Immature natural killer cell (primary cell): ENCODE data around the gene FILIP1L. TPM values are rescaled to one million over a fixed set of nuclear protein-coding genes. Genes with fewer than 3 reads are reported as not detected.

Source experiments
- DNase-seq, 3 donors: peaks; one replicate each; pipeline ENCODE4 v3.0.0; 2022; ENCODE audit warnings: mixed read lengths in 1 of 3
- H3K27ac Mint-ChIP-seq, 6 donors: one replicate each; pipeline ENCODE4 v1.8.0; 2020; ENCODE audit warnings: mixed read lengths in 6 of 6, mild to moderate bottlenecking in 5 of 6, inconsistent platforms in 4 of 6, moderate library complexity in 3 of 6
- H3K27me3 Mint-ChIP-seq, 3 donors: one replicate each; pipeline ENCODE4 v1.8.0; 2020 to 2021; ENCODE audit warnings: low read depth in 3 of 3, mild to moderate bottlenecking in 3 of 3, mixed read lengths in 3 of 3, moderate library complexity in 3 of 3, inconsistent platforms in 1 of 3
- H3K36me3 Mint-ChIP-seq, 3 donors: one replicate each; pipeline ENCODE4 v1.8.0; 2020; ENCODE audit warnings: mixed read lengths in 3 of 3, inconsistent platforms in 2 of 3, mild to moderate bottlenecking in 2 of 3
- H3K4me1 Mint-ChIP-seq, 2 donors: one replicate each; pipeline ENCODE4 v1.8.0; 2020; ENCODE audit warnings: inconsistent platforms in 2 of 2, mild to moderate bottlenecking in 2 of 2, mixed read lengths in 2 of 2, moderate library complexity in 1 of 2
- H3K4me3 Mint-ChIP-seq, 5 donors: one replicate each; pipeline ENCODE4 v1.8.0; 2020; ENCODE audit warnings: mild to moderate bottlenecking in 5 of 5, mixed read lengths in 5 of 5, inconsistent platforms in 3 of 5, moderate library complexity in 3 of 5
- H3K9me3 Mint-ChIP-seq, 6 donors: one replicate each; pipeline ENCODE4 v1.8.0; 2020; ENCODE audit warnings: mild to moderate bottlenecking in 6 of 6, mixed read lengths in 6 of 6, inconsistent platforms in 4 of 6, moderate library complexity in 3 of 6
- polyA plus RNA-seq, 3 donors: library from polyadenylated mRNA; unstranded; fragments of 300-500 nt; fragmentation: Illumina TruSeq; gene quantifications; one replicate each; pipeline ENCODE4 v1.2.3, GENCODE V29; 2021

FILIP1L gene
- polyA plus RNA-seq, 3 donors from 2014 or later: 0.09 TPM; not detected in 2

DNA sequence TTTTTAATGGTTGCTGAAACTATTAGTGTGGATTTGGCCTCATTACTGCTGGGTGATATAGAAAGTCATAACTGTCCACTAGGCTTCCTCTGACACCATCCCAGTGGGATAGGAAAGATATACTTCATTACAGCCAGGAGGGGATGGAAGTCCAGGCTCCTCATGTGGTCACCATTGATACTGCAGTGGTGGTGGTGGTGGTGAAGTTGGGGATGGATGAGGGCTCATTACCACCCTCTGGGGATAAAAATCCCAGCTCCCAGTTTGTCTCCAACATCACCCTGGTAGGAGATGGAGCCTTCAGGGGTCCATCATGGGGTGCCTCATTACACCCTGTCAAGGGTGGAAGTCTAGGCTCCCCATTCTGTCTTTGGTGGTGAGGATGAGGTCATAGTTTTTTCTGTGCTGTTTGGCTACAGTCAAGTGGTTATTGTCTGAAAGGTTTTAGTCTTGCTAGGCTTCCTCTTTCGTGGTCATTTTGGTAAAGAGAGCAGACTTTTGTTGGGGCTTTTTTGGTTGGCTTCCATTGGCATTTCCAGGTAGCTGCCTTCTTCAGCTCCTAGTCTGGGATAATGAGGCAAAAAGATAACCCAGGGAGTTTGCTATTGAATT lies 30.1 kb upstream of the FILIP1L start:
- DNase-seq: no peak
- peaks cover 0 to 2% of the 10 kb centered on the region in 2 donors for H3K4me1 Mint-ChIP-seq

DNA sequence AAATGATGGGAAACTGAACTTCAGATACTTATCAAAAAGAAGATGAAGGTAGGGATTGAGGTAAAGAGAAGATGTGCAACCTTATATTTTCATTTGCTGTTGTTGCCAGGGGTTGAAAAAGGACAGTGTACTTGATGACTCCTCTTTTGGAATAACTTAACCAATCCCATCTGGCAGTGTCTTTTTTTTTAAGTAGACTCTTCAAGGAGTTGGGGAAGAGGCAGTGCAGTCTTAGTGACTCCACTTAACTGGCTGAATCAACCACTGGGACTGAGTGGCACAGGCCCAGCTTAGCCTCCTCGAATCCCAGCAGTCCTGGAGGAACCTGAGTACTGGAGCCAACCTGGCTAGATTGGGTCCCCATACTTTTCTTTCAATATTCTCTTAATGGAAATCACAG lies 27.3 kb upstream of the FILIP1L start:
- Mint-ChIP-seq H3K9me3 (peaks cover 0 to 17% (median 3%) of the 10 kb centered on the region in 6 donors), H3K4me3 (no peak overlapping the region), H3K4me1 (peaks cover 0 to 2% of the 10 kb centered on the region in 2 donors), H3K27ac (no peak overlapping the region), H3K36me3 (peaks cover 0 to 21% (median 7%) of the 10 kb centered on the region in 3 donors), H3K27me3 (no peaks in the 10 kb centered on the region)
- DNase-seq: no peak

More for the DNA sequence above, 30.1 kb upstream of the FILIP1L start:
- H3K27ac Mint-ChIP-seq: no peak overlapping the region
- no peak overlapping the region for H3K4me3 Mint-ChIP-seq
- peaks cover 0 to 17% (median 3%) of the 10 kb centered on the region in 6 donors for H3K9me3 Mint-ChIP-seq
- no peaks in the 10 kb centered on the region for H3K27me3 Mint-ChIP-seq
- peaks cover 0 to 18% (median 11%) of the 10 kb centered on the region in 3 donors for H3K36me3 Mint-ChIP-seq

DNA sequence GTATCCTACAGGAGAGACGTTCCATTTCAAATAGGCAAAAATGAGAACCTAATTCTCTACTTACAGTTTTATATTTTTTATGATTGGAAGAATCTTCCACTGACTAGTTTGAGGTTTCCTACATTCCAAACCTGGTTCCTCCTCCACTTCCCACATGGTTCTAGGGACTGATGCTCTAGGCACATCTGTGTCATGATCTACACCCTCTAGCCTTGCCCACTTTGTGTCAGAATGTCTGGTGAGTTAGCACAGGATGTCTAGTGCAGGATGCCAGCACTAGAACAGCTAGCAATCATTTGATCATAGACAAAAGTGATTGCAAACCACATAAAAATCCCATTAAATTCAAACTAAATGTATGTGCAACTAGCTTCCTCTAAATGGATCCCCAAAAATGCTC lies 26.7 kb upstream of the FILIP1L start:
- no peak for DNase-seq
- peaks cover 0 to 21% (median 7%) of the 10 kb centered on the region in 3 donors for H3K36me3 Mint-ChIP-seq
- no peaks in the 10 kb centered on the region for H3K27me3 Mint-ChIP-seq
- no peak overlapping the region for H3K27ac Mint-ChIP-seq
- no peak overlapping the region for H3K4me3 Mint-ChIP-seq
- H3K4me1 Mint-ChIP-seq: peaks cover 0 to 2% of the 10 kb centered on the region in 2 donors
- H3K9me3 Mint-ChIP-seq: peaks cover 0 to 17% (median 3%) of the 10 kb centered on the region in 6 donors

DNA sequence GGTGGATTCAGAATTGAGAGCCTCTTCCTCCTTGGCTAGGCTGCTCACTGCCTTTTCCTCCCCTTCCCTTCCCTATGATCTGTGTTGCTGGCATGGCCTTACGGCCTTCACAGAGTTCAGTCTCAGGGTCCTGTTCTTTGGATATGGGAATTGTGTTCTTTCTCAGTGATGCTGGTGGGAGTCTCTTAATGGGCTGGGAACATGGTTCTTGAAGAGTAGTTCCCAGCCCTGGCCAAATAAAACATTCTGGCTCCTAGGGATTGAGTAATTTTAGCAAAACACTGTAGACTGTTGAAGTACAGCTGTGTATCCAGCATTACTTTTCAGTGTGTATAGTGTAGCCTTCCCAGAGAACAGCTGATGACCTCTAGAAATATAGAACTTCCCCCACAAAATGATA lies 22.6 kb upstream of the FILIP1L start:
- H3K9me3 Mint-ChIP-seq: no peaks in the 10 kb centered on the region
- peaks cover 0 to 10% (median 0%) of the 10 kb centered on the region in 3 donors for H3K36me3 Mint-ChIP-seq
- H3K4me3 Mint-ChIP-seq: no peak overlapping the region
- H3K27me3 Mint-ChIP-seq: no peaks in the 10 kb centered on the region
- DNase-seq: no peak
- peaks cover 0 to 1% of the 10 kb centered on the region in 2 donors for H3K4me1 Mint-ChIP-seq
- H3K27ac Mint-ChIP-seq: no peak overlapping the region

DNA sequence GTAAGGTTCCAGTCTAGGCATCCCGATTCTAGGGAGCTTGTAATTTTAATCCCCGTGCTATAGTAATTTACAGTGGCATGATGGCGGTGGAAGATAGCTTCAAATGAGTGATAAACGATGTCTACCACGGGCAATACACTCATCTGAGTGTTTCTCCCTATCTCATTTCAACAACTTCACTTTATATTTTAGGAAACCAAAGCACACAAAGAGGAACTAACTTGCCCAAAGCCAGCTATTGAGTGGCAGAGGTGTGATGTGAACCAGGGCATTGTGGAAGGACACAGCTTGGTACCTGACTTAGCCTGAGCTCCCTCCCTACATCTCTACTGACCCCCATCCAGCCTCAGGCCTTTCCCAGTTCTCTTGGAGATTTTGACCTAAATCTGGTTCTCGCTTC lies 16.9 kb upstream of the FILIP1L start:
- Mint-ChIP-seq H3K27me3 (no peaks in the 10 kb centered on the region), H3K36me3 (no peaks in the 10 kb centered on the region), H3K27ac (no peak overlapping the region), H3K4me3 (no peak overlapping the region), H3K4me1 (peaks cover 0 to 1% of the 10 kb centered on the region in 2 donors), H3K9me3 (no peaks in the 10 kb centered on the region)
- no peak for DNase-seq

DNA sequence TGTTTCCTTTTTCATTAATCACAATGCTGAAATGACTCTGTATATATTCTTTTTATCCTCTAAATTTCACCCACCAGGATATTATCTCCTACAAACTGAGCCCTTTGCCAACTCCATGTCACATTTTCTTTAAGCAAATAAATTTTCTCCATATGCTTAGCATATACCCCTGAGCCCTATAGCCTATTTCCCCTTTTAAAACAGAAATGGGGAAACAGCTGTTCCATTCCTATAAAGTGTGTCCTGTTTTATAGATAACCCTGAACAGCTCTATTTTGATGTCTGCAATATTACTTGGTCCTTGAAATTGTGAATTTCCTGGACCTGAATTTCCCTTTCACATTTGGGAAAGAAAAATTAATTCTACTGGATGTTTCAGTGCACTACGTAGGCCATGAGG lies 15.6 kb upstream of the FILIP1L start:
- Mint-ChIP-seq H3K27ac (no peak overlapping the region), H3K27me3 (no peaks in the 10 kb centered on the region), H3K4me1 (no peaks in the 10 kb centered on the region), H3K36me3 (no peaks in the 10 kb centered on the region), H3K4me3 (no peak overlapping the region), H3K9me3 (no peaks in the 10 kb centered on the region)
- DNase-seq: no peak

DNA sequence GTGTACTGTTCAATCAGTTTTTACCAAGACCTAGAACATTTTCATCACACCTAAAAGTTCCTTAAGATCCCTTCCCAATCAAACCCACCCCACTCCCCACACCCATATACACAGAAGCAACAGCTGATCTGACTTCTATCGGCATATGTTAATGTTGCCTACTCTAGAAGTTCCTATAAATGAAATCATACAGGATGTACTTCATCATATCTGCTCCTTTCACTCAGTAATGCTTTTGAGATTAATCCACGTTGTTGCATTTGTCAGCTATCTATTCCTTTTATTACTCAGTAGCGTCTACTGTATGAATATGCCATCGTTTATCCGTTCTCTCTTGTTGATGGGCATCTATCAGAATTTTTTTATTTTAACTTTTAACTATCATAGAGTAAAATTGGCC lies 14.3 kb upstream of the FILIP1L start:
- Mint-ChIP-seq H3K9me3 (no peaks in the 10 kb centered on the region), H3K4me3 (no peak overlapping the region), H3K4me1 (no peaks in the 10 kb centered on the region), H3K27ac (no peak overlapping the region), H3K27me3 (no peaks in the 10 kb centered on the region), H3K36me3 (no peaks in the 10 kb centered on the region)
- DNase-seq: no peak

DNA sequence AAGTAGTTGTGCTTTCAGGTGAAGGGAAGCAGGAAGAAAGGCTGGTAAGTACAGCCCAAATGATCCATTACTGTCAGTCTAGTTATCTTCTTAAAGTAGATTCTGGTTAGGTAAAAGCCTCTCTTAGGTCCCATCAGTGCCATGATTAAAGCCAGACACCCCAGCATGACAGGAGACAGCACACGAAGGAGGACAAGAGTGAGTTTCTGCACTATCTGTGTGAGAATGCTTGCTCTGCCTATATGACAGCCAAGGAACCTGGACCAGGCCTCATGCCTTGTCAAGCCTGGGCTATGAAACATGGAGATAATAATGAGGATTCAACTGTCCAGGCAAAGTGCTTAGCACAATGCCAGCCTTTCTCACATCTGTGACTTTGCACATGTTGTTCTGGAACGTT lies 13.5 kb upstream of the FILIP1L start:
- no peak for DNase-seq
- Mint-ChIP-seq H3K27me3 (no peaks in the 10 kb centered on the region), H3K4me1 (no peaks in the 10 kb centered on the region), H3K4me3 (no peak overlapping the region), H3K9me3 (no peaks in the 10 kb centered on the region), H3K27ac (no peak overlapping the region), H3K36me3 (no peaks in the 10 kb centered on the region)

DNA sequence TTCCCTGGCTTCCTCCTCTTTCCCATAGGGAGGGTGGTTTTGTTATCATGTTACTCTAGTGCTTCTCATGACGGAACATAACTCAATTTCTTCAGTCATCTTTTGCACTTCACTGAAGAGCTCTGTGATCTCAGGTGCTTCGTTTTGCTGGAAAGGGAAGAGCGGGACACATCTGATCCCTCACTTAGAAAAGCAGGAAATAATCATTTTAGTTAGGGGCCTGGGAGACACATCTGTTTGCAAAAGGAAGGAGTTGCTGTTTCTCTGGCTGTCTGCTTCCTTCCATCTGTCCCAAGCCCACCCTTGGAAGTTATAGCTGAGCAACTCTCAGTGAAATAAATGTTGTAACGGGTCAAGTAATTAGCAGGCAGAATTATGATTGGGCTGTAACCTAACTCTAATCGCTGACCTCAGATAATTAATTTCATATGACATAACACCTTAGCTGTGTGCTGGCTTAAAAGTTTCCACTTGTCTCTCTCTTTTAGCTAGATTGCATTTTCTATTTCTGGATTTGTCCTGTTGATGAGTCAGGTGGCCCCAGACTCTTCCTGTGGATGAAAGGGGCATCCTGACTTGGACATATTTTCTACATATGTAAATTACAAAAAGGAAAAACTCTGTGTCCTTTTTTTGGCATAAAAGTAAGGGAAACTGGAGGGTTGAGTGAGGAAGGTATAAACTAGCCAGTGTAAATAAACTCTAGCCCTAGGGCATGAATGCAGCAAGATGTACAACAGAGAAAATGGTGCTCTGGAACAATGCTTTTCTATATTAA lies 11.0 kb upstream of the FILIP1L start:
- no peak overlapping the region for H3K27ac Mint-ChIP-seq
- H3K27me3 Mint-ChIP-seq: no peaks in the 10 kb centered on the region
- DNase-seq: no peak
- no peaks in the 10 kb centered on the region for H3K4me1 Mint-ChIP-seq
- H3K9me3 Mint-ChIP-seq: no peaks in the 10 kb centered on the region
- no peak overlapping the region for H3K4me3 Mint-ChIP-seq
- no peaks in the 10 kb centered on the region for H3K36me3 Mint-ChIP-seq

DNA sequence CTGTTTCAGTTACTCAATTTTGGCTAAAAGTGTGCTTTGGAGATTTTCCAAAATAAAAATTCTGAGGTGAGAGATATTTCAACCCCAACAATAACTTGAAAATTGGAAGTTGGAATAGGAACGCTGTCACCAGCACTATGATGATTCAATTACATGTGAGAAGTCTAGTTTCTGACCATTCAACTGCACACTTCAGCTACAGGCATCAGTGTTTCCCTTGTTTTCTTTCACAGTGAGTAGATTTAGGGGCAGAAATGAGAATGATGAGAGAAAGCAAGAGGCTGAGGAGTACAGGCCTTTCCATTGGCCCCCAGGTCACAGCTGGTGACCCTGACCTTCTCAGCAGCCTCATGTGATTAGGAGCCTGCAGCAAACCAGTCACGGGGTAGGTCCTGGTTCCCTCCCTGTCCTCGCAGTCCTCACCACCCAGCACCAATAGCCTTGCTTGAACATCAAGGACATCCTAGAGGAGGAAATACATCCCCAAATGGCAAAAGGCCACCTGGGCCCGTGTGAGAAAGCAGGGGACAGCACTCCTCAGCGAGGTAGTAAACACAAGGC lies 10.0 kb upstream of the FILIP1L start:
- Mint-ChIP-seq H3K36me3 (no peaks in the 10 kb centered on the region), H3K4me3 (no peak overlapping the region), H3K4me1 (no peaks in the 10 kb centered on the region), H3K27ac (no peak overlapping the region), H3K9me3 (no peaks in the 10 kb centered on the region), H3K27me3 (no peaks in the 10 kb centered on the region)
- no peak for DNase-seq

DNA sequence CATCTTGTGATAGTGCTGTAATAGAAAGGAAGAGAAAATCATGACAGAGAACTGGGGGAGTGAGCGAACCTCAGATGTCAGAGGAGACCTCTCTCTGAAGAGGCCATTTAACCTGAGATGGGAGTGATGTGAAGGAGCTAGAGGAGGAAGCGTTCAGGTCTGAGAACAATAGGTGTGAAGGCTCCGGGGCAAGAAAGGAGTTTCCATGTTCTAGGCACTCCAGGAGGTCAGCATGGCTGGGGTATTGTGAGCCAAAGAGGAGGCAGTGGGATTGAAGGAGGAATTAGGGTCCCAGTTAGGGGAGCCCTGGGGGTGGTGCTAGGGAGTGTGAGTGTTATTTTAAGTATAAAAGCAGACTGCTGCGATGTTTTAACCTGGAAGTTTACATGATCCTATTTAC lies 8.8 kb upstream of the FILIP1L start:
- H3K4me3 Mint-ChIP-seq: no peak overlapping the region
- no peak for DNase-seq
- no peaks in the 10 kb centered on the region for H3K27me3 Mint-ChIP-seq
- H3K4me1 Mint-ChIP-seq: no peaks in the 10 kb centered on the region
- no peaks in the 10 kb centered on the region for H3K36me3 Mint-ChIP-seq
- H3K27ac Mint-ChIP-seq: no peak overlapping the region
- no peaks in the 10 kb centered on the region for H3K9me3 Mint-ChIP-seq

DNA sequence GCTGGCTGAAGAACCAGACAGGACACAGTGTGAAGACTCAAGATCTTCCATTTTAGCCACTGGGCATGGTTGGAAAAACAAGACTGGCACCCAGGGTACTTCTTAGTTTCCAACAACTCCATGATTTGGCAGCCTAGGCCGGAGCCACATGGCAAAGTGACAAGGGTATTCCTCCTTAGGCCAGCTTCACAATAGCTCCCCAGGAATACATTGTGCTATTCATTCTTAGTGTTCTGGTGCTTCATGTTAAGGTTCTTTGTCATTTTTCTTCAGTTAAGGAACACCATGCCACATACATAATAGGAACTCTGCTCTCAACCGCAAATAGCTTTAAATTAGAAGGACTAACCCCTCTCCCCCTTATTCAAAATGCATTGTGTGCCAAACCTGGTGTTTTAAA lies 8.0 kb upstream of the FILIP1L start:
- Mint-ChIP-seq H3K27me3 (no peaks in the 10 kb centered on the region), H3K9me3 (no peaks in the 10 kb centered on the region), H3K4me3 (no peak overlapping the region), H3K4me1 (no peaks in the 10 kb centered on the region), H3K36me3 (no peaks in the 10 kb centered on the region), H3K27ac (no peak overlapping the region)
- DNase-seq: no peak

DNA sequence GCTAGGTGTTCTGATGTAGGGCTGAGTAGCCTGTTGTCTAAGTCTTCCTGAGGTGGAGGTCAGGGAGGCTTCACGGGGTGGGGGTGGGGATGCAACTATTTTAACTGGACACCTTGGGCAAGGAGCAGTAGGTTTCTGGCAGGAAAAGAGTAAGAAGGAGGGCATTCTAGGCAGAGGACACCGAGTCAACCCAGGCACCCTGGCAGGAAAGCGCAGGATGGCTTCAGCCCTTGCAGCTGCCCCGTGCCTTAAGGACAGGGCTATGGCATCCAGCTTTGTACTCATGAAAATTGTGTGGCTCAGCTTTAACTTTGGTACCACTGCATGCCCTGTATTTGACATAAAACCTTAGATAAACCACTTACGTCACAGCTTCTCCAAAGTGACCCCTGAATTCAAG lies 6.4 kb upstream of the FILIP1L start:
- Mint-ChIP-seq H3K27me3 (no peaks in the 10 kb centered on the region), H3K4me3 (no peak overlapping the region), H3K36me3 (no peaks in the 10 kb centered on the region), H3K27ac (no peak overlapping the region), H3K9me3 (no peaks in the 10 kb centered on the region), H3K4me1 (no peaks in the 10 kb centered on the region)
- DNase-seq: no peak

DNA sequence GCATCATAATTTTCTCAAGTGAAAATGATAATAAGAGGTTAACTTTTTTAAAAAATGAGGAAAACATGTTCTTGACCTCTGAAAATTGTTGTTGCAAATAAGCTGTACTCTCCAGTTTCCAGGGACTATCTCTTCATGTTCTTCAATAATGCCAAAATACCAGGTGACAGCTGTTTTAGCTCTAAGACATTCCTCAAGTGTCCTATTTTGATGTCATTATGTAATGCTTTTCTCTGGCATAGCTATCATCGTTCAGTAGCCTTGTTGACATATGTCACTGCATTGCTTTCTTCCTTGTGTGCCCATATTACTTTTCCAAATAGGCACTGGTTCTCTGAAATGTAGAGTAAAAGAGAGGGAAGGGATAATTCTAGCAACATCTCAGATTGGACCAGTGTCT lies 5.7 kb upstream of the FILIP1L start:
- DNase-seq: no peak
- no peaks in the 10 kb centered on the region for H3K27me3 Mint-ChIP-seq
- no peak overlapping the region for H3K27ac Mint-ChIP-seq
- H3K4me3 Mint-ChIP-seq: no peak overlapping the region
- no peaks in the 10 kb centered on the region for H3K36me3 Mint-ChIP-seq
- H3K4me1 Mint-ChIP-seq: no peaks in the 10 kb centered on the region
- no peaks in the 10 kb centered on the region for H3K9me3 Mint-ChIP-seq
